Hematopoietic multipotent progenitor cell treated with erythropoietin and hydrocortisone succinate and interleukin-3 and kit ligand, for 17 days (in vitro differentiated cells): Measurements from ENCODE around the gene B4GALT7.
"Not testable (repeated sequence)": the region's sequence is repeated elsewhere in the genome, so short reads cannot be mapped to it uniquely, and the experiment has no call there.

Experiments used
- DNase-seq: peaks from one replicate; pipeline ENCODE4 v3.0.0-alpha.2; 2015; ENCODE audit warnings: low spot score

B4GALT7 gene

GRCh38 chr5:177609076-177610059 lies 9.4 kb downstream of the B4GALT7 start:
- DNase-seq = no peak

- DNase-seq = no peak
These were observed 10.3 kb downstream of the B4GALT7 start for GRCh38 chr5:177610131-177610769.

GRCh38 chr5:177610770-177611445 lies 11.0 kb downstream of the B4GALT7 start:
- DNase-seq = no peak

GRCh38 chr5:177611446-177612214 lies 11.7 kb downstream of the B4GALT7 start:
- no peak for DNase-seq

- DNase-seq = no peak
These were observed 12.3 kb downstream of the B4GALT7 start for GRCh38 chr5:177612215-177612673.

GRCh38 chr5:177620560-177620959 lies 20.6 kb downstream of the B4GALT7 start:
- DNase-seq = no peak

- DNase-seq = not testable (repeated sequence)
These were observed 24.2 kb downstream of the B4GALT7 start for GRCh38 chr5:177624172-177624571.

GRCh38 chr5:177630186-177630585 lies 30.3 kb downstream of the B4GALT7 start:
- DNase-seq = not testable (repeated sequence)

- not testable (repeated sequence) for DNase-seq
These were observed 35.0 kb downstream of the B4GALT7 start for GRCh38 chr5:177634912-177635311.

GRCh38 chr5:177645462-177645861 lies 45.5 kb downstream of the B4GALT7 start:
- not testable (repeated sequence) for DNase-seq

GRCh38 chr5:177651235-177651634 lies 51.3 kb downstream of the B4GALT7 start:
- not testable (repeated sequence) for DNase-seq

- not testable (repeated sequence) for DNase-seq
These were observed 57.9 kb downstream of the B4GALT7 start for GRCh38 chr5:177657846-177658245.

GRCh38 chr5:177658542-177658941 lies 58.6 kb downstream of the B4GALT7 start:
- not testable (repeated sequence) for DNase-seq
